Vagina (tissue), 2 donors: ENCODE measurements around the gene CDKL1.

Source experiments
- POLR2A ChIP-seq, 2 donors: fragments of 450-650 bp; IDR thresholded peaks; one replicate each; pipeline ENCODE4 v1.6.1; 2017; ENCODE audit warnings: antibody characterized with exemption in 2 of 2, mild to moderate bottlenecking in 2 of 2, moderate library complexity in 2 of 2
- POLR2AphosphoS5 ChIP-seq, 2 donors: sonication (generic); formaldehyde crosslinking; IDR thresholded peaks; one replicate each; pipeline ENCODE4 v1.9.0; 2017; ENCODE audit warnings: antibody characterized with exemption in 2 of 2, mild to moderate bottlenecking in 2 of 2, low read depth in 1 of 2; ENCODE audit not compliant: insufficient read depth in 1 of 2
- TF ChIP-seq, protein P1 (sequence below), 3 experiments: fragments of 450-650 bp in 2 of 3; fragments of 200-600 bp in 1 of 3; sonication (generic) in 1 of 3; IDR thresholded peaks; one replicate each; pipeline ENCODE4 v1.5.1; 2017 to 2019; ENCODE audit warnings: antibody characterized with exemption in 3 of 3, mild to moderate bottlenecking in 2 of 3, moderate library complexity in 2 of 3

GRCh38 chr14:50350975-50351374 lies 45.7 kb downstream of the CDKL1 start:
- TF ChIP-seq, protein P1, sequence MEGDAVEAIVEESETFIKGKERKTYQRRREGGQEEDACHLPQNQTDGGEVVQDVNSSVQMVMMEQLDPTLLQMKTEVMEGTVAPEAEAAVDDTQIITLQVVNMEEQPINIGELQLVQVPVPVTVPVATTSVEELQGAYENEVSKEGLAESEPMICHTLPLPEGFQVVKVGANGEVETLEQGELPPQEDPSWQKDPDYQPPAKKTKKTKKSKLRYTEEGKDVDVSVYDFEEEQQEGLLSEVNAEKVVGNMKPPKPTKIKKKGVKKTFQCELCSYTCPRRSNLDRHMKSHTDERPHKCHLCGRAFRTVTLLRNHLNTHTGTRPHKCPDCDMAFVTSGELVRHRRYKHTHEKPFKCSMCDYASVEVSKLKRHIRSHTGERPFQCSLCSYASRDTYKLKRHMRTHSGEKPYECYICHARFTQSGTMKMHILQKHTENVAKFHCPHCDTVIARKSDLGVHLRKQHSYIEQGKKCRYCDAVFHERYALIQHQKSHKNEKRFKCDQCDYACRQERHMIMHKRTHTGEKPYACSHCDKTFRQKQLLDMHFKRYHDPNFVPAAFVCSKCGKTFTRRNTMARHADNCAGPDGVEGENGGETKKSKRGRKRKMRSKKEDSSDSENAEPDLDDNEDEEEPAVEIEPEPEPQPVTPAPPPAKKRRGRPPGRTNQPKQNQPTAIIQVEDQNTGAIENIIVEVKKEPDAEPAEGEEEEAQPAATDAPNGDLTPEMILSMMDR (IDR thresholded peaks at IDR 0.05): no peak
- TF ChIP-seq POLR2A (IDR thresholded peaks at IDR 0.05): no peak
- no peak for TF ChIP-seq POLR2AphosphoS5 (IDR thresholded peaks at IDR 0.05; ENCODE audit: insufficient read depth in 1 of 2, low read depth in 1 of 2)
